ENCODE results near the gene TMEM135. TPM values are rescaled to one million over a fixed set of nuclear protein-coding genes. Genes with fewer than 3 reads are reported as not detected.

TMEM135 gene
- total RNA-seq, 4 donors from 2014 or later, result 19.8 to 52.6 (median 38.9) TPM

DNA sequence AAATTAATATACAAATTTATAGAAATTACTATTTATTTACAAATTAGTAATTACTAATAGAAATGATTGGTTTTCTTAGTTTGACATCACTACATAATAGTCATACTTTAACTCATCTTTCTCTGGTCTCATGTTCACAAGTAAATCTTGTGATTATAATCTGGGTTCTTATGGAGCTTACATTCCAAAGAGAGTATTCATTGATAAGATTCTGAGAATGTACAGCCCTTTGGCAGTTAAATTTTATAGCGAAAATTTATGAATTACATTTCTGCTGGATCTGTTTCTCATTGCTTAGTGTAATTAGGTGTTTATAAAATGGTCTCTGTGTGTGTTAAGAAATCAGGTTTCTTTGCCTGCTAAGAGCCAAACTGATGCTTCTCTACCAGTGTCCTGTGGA, 175.2 kb downstream of the TMEM135 start:
- DNase-seq (ENCODE audit: low spot score), result no peak

DNA sequence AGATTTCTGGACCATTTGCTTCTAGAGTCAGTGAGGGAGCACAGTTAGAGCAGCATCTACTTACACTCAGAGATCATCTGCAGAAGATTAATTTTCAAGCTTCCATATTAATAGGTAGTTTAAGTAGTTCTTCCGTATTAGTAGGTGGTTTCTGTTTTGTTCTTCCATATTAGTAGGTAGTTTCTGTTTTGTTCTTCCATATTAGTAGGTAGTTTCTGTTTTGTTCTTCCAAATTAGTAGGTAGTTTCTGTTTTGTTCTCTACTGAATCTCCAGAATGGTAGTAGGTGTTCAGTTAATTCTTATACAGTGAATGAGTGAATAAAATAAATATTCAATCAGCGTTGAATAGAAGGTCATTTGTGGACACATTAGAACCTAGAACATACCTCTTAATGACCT, 175.7 kb downstream of the TMEM135 start:
- TF ChIP-seq, protein P1, sequence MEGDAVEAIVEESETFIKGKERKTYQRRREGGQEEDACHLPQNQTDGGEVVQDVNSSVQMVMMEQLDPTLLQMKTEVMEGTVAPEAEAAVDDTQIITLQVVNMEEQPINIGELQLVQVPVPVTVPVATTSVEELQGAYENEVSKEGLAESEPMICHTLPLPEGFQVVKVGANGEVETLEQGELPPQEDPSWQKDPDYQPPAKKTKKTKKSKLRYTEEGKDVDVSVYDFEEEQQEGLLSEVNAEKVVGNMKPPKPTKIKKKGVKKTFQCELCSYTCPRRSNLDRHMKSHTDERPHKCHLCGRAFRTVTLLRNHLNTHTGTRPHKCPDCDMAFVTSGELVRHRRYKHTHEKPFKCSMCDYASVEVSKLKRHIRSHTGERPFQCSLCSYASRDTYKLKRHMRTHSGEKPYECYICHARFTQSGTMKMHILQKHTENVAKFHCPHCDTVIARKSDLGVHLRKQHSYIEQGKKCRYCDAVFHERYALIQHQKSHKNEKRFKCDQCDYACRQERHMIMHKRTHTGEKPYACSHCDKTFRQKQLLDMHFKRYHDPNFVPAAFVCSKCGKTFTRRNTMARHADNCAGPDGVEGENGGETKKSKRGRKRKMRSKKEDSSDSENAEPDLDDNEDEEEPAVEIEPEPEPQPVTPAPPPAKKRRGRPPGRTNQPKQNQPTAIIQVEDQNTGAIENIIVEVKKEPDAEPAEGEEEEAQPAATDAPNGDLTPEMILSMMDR (IDR thresholded peaks at IDR 0.05), result no peak
- no peak for DNase-seq (ENCODE audit: low spot score)
- ATAC-seq (ENCODE audit: low FRiP score), result no peak

More for the DNA sequence above, 175.2 kb downstream of the TMEM135 start:
- no peak for ATAC-seq (ENCODE audit: low FRiP score)
- TF ChIP-seq, protein P1 (IDR thresholded peaks at IDR 0.05), result no peak

GRCh38 chr11:87215236-87215635, 177.5 kb downstream of the TMEM135 start:
- TF ChIP-seq, protein P1 (IDR thresholded peaks at IDR 0.05), result no peak
- DNase-seq (ENCODE audit: low spot score), result no peak
- ATAC-seq (ENCODE audit: low FRiP score), result no peak

GRCh38 chr11:87219266-87219665, 181.5 kb downstream of the TMEM135 start:
- TF ChIP-seq, protein P1 (IDR thresholded peaks at IDR 0.05), result no peak
- no peak for ATAC-seq (ENCODE audit: low FRiP score)
- DNase-seq (ENCODE audit: low spot score), result no peak

GRCh38 chr11:87223816-87224215, 186.1 kb downstream of the TMEM135 start:
- no peak for ATAC-seq (ENCODE audit: low FRiP score)
- no peak for DNase-seq (ENCODE audit: low spot score)
- TF ChIP-seq, protein P1 (IDR thresholded peaks at IDR 0.05), result no peak

- no peak for ATAC-seq (ENCODE audit: low FRiP score)
- DNase-seq (ENCODE audit: low spot score), result no peak
- TF ChIP-seq, protein P1 (IDR thresholded peaks at IDR 0.05), result no peak
Measured at GRCh38 chr11:87224486-87224885, 186.8 kb downstream of the TMEM135 start.

- TF ChIP-seq, protein P1 (IDR thresholded peaks at IDR 0.05), result no peak
- ATAC-seq (ENCODE audit: low FRiP score), result no peak
- DNase-seq (ENCODE audit: low spot score), result no peak
Measured at GRCh38 chr11:87228820-87229219, 191.1 kb downstream of the TMEM135 start.

Measured in omental fat pad (tissue), 4 donors.